Measurements from ENCODE around the gene JAKMIP2. TPM values are rescaled to one million over a fixed set of nuclear protein-coding genes. Genes with fewer than 3 reads are reported as not detected.

Gene JAKMIP2
- total and polyA plus RNA-seq, 10 of the 15 experiments (the other 5 are each of a cell fraction or from before 2014, with no cell fraction given): 0.51 to 1.8 (median 0.89) TPM

- no peak for TF ChIP-seq PKNOX1 (IDR thresholded peaks at IDR 0.05)
Measured at GRCh38 chr5:147560718-147561331, 221.7 kb downstream of the JAKMIP2 start (continued).

GRCh38 chr5:147559749-147560148, 222.8 kb downstream of the JAKMIP2 start:
- Histone ChIP-seq H3K4me3 (no peak overlapping the region), H4K20me1 (ENCODE audit: control insufficient read depth, insufficient read depth) (no peaks in the 10 kb centered on the region), H3K79me2 (ENCODE audit: control insufficient read depth, insufficient read depth, low read length) (no peaks in the 10 kb centered on the region), H3K4me2 (ENCODE audit: control insufficient read depth, insufficient read depth) (no peak overlapping the region), H3K36me3 (ENCODE audit: control insufficient read depth in 2 of 2, insufficient read depth in 2 of 2, low read length in 1 of 2) (no peaks in the 10 kb centered on the region), H2AFZ (ENCODE audit: control insufficient read depth, low read depth, low read length) (no peak overlapping the region), H3K4me1 (ENCODE audit: control insufficient read depth, insufficient read depth, low read length) (no peaks in the 10 kb centered on the region), H3K9ac (ENCODE audit: control insufficient read depth, insufficient read depth, low read length) (no peak overlapping the region), H3K27ac (ENCODE audit: control insufficient read depth, insufficient read depth) (no peak overlapping the region), H3K27me3 (replicated peaks in 1 of 2; ENCODE audit: control insufficient read depth in 2 of 2, insufficient read depth in 2 of 2, low read length in 1 of 2) (no peaks in the 10 kb centered on the region), H3K9me3 (replicated peaks; ENCODE audit: control insufficient read depth, insufficient read depth, low read length) (no peaks in the 10 kb centered on the region)
- ATAC-seq (no peak), DNase-seq (ENCODE audit: low read depth, low spot score) (no peak), FAIRE-seq (no peak)
- RAD21 ChIA-PET (ENCODE audit: unreplicated experiment): interaction anchor here (1.0 to 1.3 kb wide), 2 partner anchors 17 to 95 kb away, joined by 3 to 6 read pairs; no protein-coding TSS in a partner anchor
- POLR2A ChIA-PET: no interaction called here
- WGBS (ENCODE audit: insufficient coverage, insufficient replicate concordance, low lambda C conversion rate, missing lambda C conversion rate): 3% methylated on average over 2 of the region's 2 CpGs
- in situ Hi-C loops (cut with MboI): loop anchor here (5.0 kb wide), 1 partner anchor 107 kb away; no protein-coding TSS in a partner anchor
- SMC1A ChIA-PET (ENCODE audit: uncharacterized antibody, unreplicated experiment): interaction anchor here (1.1 to 1.7 kb wide), 2 partner anchors 95 to 105 kb away, joined by 3 to 8 read pairs; no protein-coding TSS in a partner anchor
- CTCF ChIA-PET: interaction anchor here (0.7 to 3.6 kb wide), 12 partner anchors 16 to 461 kb away, joined by 3 to 21 read pairs (median 4); no protein-coding TSS in a partner anchor
- BruUV-seq (replicated peaks): no TSS peak
- intact Hi-C loops (cut with micrococcal nuclease; ENCODE audit: unreplicated experiment): loop anchor here (1.0 to 5.0 kb wide), 3 partner anchors 95 to 337 kb away; no protein-coding TSS in a partner anchor
- TF ChIP-seq CBX3 (IDR thresholded peaks at IDR 0.05; ENCODE audit: borderline replicate concordance, low read depth): no peak
- no peak for TF ChIP-seq IRF5 (IDR thresholded peaks at IDR 0.05; ENCODE audit: borderline replicate concordance)
- no peak for TF ChIP-seq NFXL1 (IDR thresholded peaks at IDR 0.05; ENCODE audit: borderline replicate concordance)
- no peak for TF ChIP-seq CHD1 (IDR thresholded peaks at IDR 0.05; ENCODE audit: low read depth, low read length)
- no peak for TF ChIP-seq EED (IDR thresholded peaks at IDR 0.05; ENCODE audit: low read depth)
- TF ChIP-seq ZBTB4 (CRISPR knock-in tag; IDR thresholded peaks at IDR 0.05): no peak
- TF ChIP-seq EZH2 (IDR thresholded peaks at IDR 0.05; ENCODE audit: borderline replicate concordance, control insufficient read depth, low read depth, low read length): no peak
- no peak for TF ChIP-seq IRF3 (IDR thresholded peaks at IDR 0.05)
- no peak for TF ChIP-seq ATF3 (IDR thresholded peaks at IDR 0.05; ENCODE audit: borderline replicate concordance, extremely low read depth, low read depth, low read length)
- TF ChIP-seq ZNF217 (IDR thresholded peaks at IDR 0.05): no peak
- TF ChIP-seq YBX1 (IDR thresholded peaks at IDR 0.05): no peak
- TF ChIP-seq RUNX3 (IDR thresholded peaks at IDR 0.05; ENCODE audit: low read length): no peak
- TF ChIP-seq JUND (IDR thresholded peaks at IDR 0.05; ENCODE audit: low read depth, low read length): no peak

Measured in GM12878 (cell line).